ENCODE results near the gene SMCO1. TPM values are rescaled to one million over a fixed set of nuclear protein-coding genes. Genes with fewer than 3 reads are reported as not detected.
A peak's percentile ranks its signal among the peaks of the same experiment; 100 is the strongest.
"Not testable (repeated sequence)": the region's sequence is repeated elsewhere in the genome, so short reads cannot be mapped to it uniquely, and the experiment has no call there.

The SMCO1 gene
- total RNA-seq, 2 donors from 2014 or later, result not detected

DNA sequence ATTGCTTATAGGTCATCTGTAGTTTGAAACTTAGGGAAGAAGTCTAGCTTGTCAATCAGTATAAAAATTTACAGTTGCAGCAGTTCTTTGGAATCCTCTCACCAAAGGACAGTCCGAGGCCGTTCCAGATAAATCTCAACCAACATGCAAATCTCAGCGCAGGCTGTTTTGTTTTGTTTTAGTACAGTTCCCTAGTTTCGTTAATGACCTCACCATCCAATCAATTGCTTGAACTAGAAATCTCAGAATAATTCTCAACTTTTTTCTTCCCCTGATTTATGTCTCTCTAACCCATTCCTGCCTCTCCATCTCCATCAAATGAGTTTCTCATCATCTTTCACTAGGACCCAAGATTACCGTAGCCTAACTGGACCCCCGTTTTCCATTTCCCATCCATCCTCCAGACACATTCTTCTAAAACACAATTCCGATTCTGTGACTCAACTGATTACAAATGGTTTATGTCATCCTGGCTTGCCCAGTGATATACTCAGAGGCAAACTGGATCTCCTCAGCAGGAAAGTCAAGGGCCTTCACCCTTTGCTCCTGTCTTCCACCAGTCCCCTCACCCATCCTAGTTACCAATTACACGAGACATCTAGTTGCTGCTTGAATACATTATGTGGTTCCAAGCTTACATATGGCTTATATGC is 1.3 kb downstream of the SMCO1 start:
- Histone ChIP-seq H3K4me1 (no peaks in the 10 kb centered on the region), H3K9ac (ENCODE audit: low read depth in 2 of 2, low read length in 2 of 2) (no peak overlapping the region), H3K36me3 (no peaks in the 10 kb centered on the region), H3K4me3 (no peak overlapping the region), H3K9me3 (no peaks in the 10 kb centered on the region), H3K27me3 (no peaks in the 10 kb centered on the region), H3K27ac (no peak overlapping the region)
- TF ChIP-seq, protein P1, sequence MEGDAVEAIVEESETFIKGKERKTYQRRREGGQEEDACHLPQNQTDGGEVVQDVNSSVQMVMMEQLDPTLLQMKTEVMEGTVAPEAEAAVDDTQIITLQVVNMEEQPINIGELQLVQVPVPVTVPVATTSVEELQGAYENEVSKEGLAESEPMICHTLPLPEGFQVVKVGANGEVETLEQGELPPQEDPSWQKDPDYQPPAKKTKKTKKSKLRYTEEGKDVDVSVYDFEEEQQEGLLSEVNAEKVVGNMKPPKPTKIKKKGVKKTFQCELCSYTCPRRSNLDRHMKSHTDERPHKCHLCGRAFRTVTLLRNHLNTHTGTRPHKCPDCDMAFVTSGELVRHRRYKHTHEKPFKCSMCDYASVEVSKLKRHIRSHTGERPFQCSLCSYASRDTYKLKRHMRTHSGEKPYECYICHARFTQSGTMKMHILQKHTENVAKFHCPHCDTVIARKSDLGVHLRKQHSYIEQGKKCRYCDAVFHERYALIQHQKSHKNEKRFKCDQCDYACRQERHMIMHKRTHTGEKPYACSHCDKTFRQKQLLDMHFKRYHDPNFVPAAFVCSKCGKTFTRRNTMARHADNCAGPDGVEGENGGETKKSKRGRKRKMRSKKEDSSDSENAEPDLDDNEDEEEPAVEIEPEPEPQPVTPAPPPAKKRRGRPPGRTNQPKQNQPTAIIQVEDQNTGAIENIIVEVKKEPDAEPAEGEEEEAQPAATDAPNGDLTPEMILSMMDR (IDR thresholded peaks at IDR 0.05), result no peak
- intact Hi-C loops (cut with DNase I), result no loop called here
- DNase-seq, result no peak

- H3K4me1 ChIP-seq; DNase-seq; H3K9me3 ChIP-seq; H3K27me3 ChIP-seq; H3K9ac ChIP-seq (ENCODE audit: low read depth in 2 of 2, low read length in 2 of 2); intact Hi-C loops (cut with DNase I); H3K36me3 ChIP-seq; H3K4me3 ChIP-seq; H3K27ac ChIP-seq: not testable (repeated sequence)
Observed at GRCh38 chr3:196511646-196512425, 3.3 kb downstream of the SMCO1 start.

DNA sequence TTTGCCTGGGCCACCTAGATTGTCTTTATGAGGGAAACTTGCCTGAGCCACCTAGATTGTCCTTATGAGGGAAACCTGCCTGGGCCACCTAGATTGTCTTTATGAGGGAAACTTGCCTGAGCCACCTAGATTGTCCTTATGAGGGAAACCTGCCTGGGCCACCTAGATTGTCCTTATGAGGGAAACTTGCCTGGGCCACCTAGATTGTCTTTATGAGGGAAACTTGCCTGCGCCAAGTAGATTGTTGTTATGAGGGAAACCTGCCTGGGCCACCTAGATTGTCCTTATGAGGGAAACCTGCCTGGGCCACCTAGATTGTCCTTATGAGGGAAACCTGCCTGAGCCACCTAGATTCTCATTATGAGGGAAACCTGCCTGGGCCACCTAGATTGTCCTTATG is 4.0 kb downstream of the SMCO1 start:
- intact Hi-C loops (cut with DNase I), result not testable (repeated sequence)

DNA sequence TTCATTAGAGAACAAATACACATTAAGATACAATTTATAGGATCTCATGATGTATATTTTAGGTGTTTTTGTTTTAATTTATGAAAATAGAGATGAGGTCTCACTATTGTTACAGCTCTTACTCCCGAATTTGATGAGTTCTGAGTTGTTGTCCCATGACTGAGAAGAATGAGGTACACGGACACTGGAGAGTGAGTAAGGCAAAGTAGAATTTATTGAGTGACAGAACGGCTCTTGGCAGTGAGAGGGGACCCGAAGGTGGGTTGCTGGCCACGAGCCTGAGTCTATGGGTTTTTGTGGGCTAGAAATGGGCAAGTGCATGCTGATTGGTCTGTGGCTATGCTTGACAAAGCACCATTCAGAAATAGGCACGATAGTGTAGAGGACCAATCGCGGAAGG is 8.5 kb downstream of the SMCO1 start:
- Histone ChIP-seq H3K4me1 (no peaks in the 10 kb centered on the region), H3K27ac (no peak overlapping the region), H3K9me3 (no peaks in the 10 kb centered on the region), H3K27me3 (no peaks in the 10 kb centered on the region), H3K9ac (ENCODE audit: low read depth in 2 of 2, low read length in 2 of 2) (no peak overlapping the region), H3K36me3 (no peaks in the 10 kb centered on the region), H3K4me3 (no peak overlapping the region)
- TF ChIP-seq, protein P1 (IDR thresholded peaks at IDR 0.05), result no peak
- no peak for DNase-seq
- intact Hi-C loops (cut with DNase I), result no loop called here

More for the DNA sequence above, 4.0 kb downstream of the SMCO1 start:
- not testable (repeated sequence) for H3K4me3 ChIP-seq; DNase-seq; H3K27ac ChIP-seq; H3K9me3 ChIP-seq; H3K9ac ChIP-seq (ENCODE audit: low read depth in 2 of 2, low read length in 2 of 2); H3K27me3 ChIP-seq; H3K4me1 ChIP-seq; H3K36me3 ChIP-seq

GRCh38 chr3:196504556-196504955 is 10.6 kb downstream of the SMCO1 start:
- DNase-seq, result no peak
- no peak overlapping the region for H3K4me3 ChIP-seq
- no peak overlapping the region for H3K27ac ChIP-seq
- peaks cover 6% of the 10 kb centered on the region for H3K4me1 ChIP-seq
- H3K36me3 ChIP-seq, result no peaks in the 10 kb centered on the region
- no peak overlapping the region for H3K9ac ChIP-seq (ENCODE audit: low read depth in 2 of 2, low read length in 2 of 2)
- H3K9me3 ChIP-seq, result no peaks in the 10 kb centered on the region
- no peaks in the 10 kb centered on the region for H3K27me3 ChIP-seq
- intact Hi-C loops (cut with DNase I), result no loop called here
- TF ChIP-seq, protein P1 (IDR thresholded peaks at IDR 0.05), result no peak

- H3K9me3 ChIP-seq; H3K27me3 ChIP-seq; H3K36me3 ChIP-seq; intact Hi-C loops (cut with DNase I); DNase-seq; H3K4me1 ChIP-seq: not testable (repeated sequence)
- Histone ChIP-seq H3K9ac (ENCODE audit: low read depth in 2 of 2, low read length in 2 of 2) (peak overlapping the region in 1 of 2 donors; percentile 100), H3K27ac (peak overlapping the region; percentile 98), H3K4me3 (peak overlapping the region; percentile 87)
Observed at GRCh38 chr3:196504077-196504398, 11.1 kb downstream of the SMCO1 start.
